Colonic mucosa (tissue), 4 donors: Measurements from ENCODE around the gene CIB4. TPM values are rescaled to one million over a fixed set of nuclear protein-coding genes. Genes with fewer than 3 reads are reported as not detected.

Experiments used
- DNase-seq: peaks from one replicate; pipeline ENCODE4 v3.0.0-alpha.2; 2020
- H3K27ac ChIP-seq: fragments of 200-600 bp; one replicate; pipeline ENCODE4 v1.8.0; 2021
- H3K27me3 ChIP-seq: fragments of 200-600 bp; one replicate; pipeline ENCODE4 v1.8.0; 2021
- H3K36me3 ChIP-seq: fragments of 200-600 bp; one replicate; pipeline ENCODE4 v1.8.0; 2021
- H3K4me1 ChIP-seq: fragments of 200-600 bp; one replicate; pipeline ENCODE4 v1.8.0; 2021; ENCODE audit warnings: mild to moderate bottlenecking
- H3K4me3 ChIP-seq: fragments of 200-600 bp; one replicate; pipeline ENCODE4 v1.8.0; 2021
- H3K9ac ChIP-seq, 2 donors: one replicate each; pipeline ENCODE4 v1.7.0; 2013; ENCODE audit warnings: control low read depth in 2 of 2, low read depth in 2 of 2, low read length in 2 of 2
- H3K9me3 ChIP-seq: fragments of 200-600 bp; one replicate; pipeline ENCODE4 v1.8.0; 2021
- CTCF ChIP-seq: fragments of 200-600 bp; IDR thresholded peaks from one replicate; pipeline ENCODE4 v1.8.0; 2022; ENCODE audit warnings: antibody characterized with exemption, mild to moderate bottlenecking
- intact Hi-C: fragments of 100-400 bp; cut with DNase I; formaldehyde crosslinking; loops from one replicate; pipeline ENCODE4 v1.14.1; 2022
- total RNA-seq, 2 donors: library from RNA; stranded (reverse); fragmentation: NEBNext Ultra II Directional in 1 of 2; extraction: Animal tissue kit (Norgen Biotek cat#: 25700) in 1 of 2; gene quantifications; one replicate each; pipeline ENCODE4 v1.2.1, GENCODE V29; 2021
- donor health status: healthy.
- donor health status: DM: no; HTN: no; CAD: no.
- donor health status: DM: no; HTN: no; CAD: no.

The CIB4 gene
- total RNA-seq, 2 donors from 2014 or later, result not detected

GRCh38 chr2:26619521-26619951 is 21.6 kb downstream of the CIB4 start:
- no peak overlapping the region for H3K9ac ChIP-seq
- H3K4me1 ChIP-seq, result no peaks in the 10 kb centered on the region
- no peak overlapping the region for H3K27ac ChIP-seq
- H3K4me3 ChIP-seq, result no peak overlapping the region
- no peaks in the 10 kb centered on the region for H3K27me3 ChIP-seq
- H3K36me3 ChIP-seq, result no peaks in the 10 kb centered on the region
- no peak for DNase-seq
- H3K9me3 ChIP-seq, result no peaks in the 10 kb centered on the region
- no peak for TF ChIP-seq CTCF
- intact Hi-C loops, result no loop called here

- intact Hi-C loops, result no loop called here
- Histone ChIP-seq H3K9ac (no peak overlapping the region), H3K4me1 (no peaks in the 10 kb centered on the region), H3K9me3 (no peaks in the 10 kb centered on the region), H3K36me3 (no peaks in the 10 kb centered on the region), H3K27ac (no peak overlapping the region), H3K4me3 (no peak overlapping the region), H3K27me3 (no peaks in the 10 kb centered on the region)
- DNase-seq, result no peak
- TF ChIP-seq CTCF, result no peak
These were observed 22.1 kb downstream of the CIB4 start for GRCh38 chr2:26619096-26619495.

- Histone ChIP-seq H3K4me3 (no peak overlapping the region), H3K4me1 (no peaks in the 10 kb centered on the region), H3K9ac (no peak overlapping the region), H3K36me3 (no peaks in the 10 kb centered on the region), H3K9me3 (no peaks in the 10 kb centered on the region), H3K27ac (no peak overlapping the region), H3K27me3 (no peaks in the 10 kb centered on the region)
- TF ChIP-seq CTCF, result no peak
- intact Hi-C loops, result no loop called here
- no peak for DNase-seq
These were observed 22.6 kb downstream of the CIB4 start for GRCh38 chr2:26618611-26619010.

- H3K27me3 ChIP-seq, result no peaks in the 10 kb centered on the region
- DNase-seq, result no peak
- no peaks in the 10 kb centered on the region for H3K4me1 ChIP-seq
- no peak overlapping the region for H3K4me3 ChIP-seq
- H3K27ac ChIP-seq, result no peak overlapping the region
- H3K36me3 ChIP-seq, result no peaks in the 10 kb centered on the region
- no peak for TF ChIP-seq CTCF
- H3K9ac ChIP-seq, result no peak overlapping the region
- intact Hi-C loops, result no loop called here
- no peaks in the 10 kb centered on the region for H3K9me3 ChIP-seq
These were observed 23.5 kb downstream of the CIB4 start for GRCh38 chr2:26617588-26618083.

GRCh38 chr2:26616706-26617587 is 24.2 kb downstream of the CIB4 start:
- Histone ChIP-seq H3K9ac (no peak overlapping the region), H3K4me1 (no peaks in the 10 kb centered on the region), H3K27me3 (no peaks in the 10 kb centered on the region), H3K9me3 (no peaks in the 10 kb centered on the region), H3K36me3 (no peaks in the 10 kb centered on the region), H3K27ac (no peak overlapping the region), H3K4me3 (no peak overlapping the region)
- no peak for DNase-seq
- TF ChIP-seq CTCF, result no peak
- intact Hi-C loops, result no loop called here
